ENCODE data around the gene SPSB1. TPM values are rescaled to one million over a fixed set of nuclear protein-coding genes. Genes with fewer than 3 reads are reported as not detected.

The SPSB1 gene
- total RNA-seq, 2 donors from 2014 or later, result 20.4 to 26.9 TPM

GRCh38 chr1:9294910-9295636, 2.4 kb downstream of the SPSB1 start:
- Histone ChIP-seq H3K4me3 (ENCODE audit: low read length) (peak overlapping the region; percentile 93), H3K4me1 (ENCODE audit: control insufficient read depth, insufficient read depth, low read length) (peaks cover 4% of the 10 kb centered on the region), H3K9ac (ENCODE audit: extremely low read depth, low read length, poor library complexity, severe bottlenecking) (no peak overlapping the region), H3K36me3 (ENCODE audit: control insufficient read depth, insufficient read depth, low read length) (no peaks in the 10 kb centered on the region), H3K27ac (ENCODE audit: low read depth, low read length) (no peak overlapping the region), H3K9me3 (ENCODE audit: control insufficient read depth, low read length) (no peaks in the 10 kb centered on the region), H3K27me3 (ENCODE audit: control insufficient read depth, insufficient read depth, low read length, poor library complexity, severe bottlenecking) (no peaks in the 10 kb centered on the region)
- Mint-ChIP-seq H3K9me3 (no peaks in the 10 kb centered on the region), H3K27ac (no peak overlapping the region), H3K4me1 (peaks cover 14% of the 10 kb centered on the region), H3K4me3 (no peak overlapping the region), H3K27me3 (ENCODE audit: insufficient read depth) (peaks cover 7% of the 10 kb centered on the region), H3K36me3 (ENCODE audit: low read depth) (no peaks in the 10 kb centered on the region)
- TF ChIP-seq CTCF (conservative IDR thresholded peaks at IDR 0.05), result peak; percentile 23
- WGBS, 2 experiments (ENCODE audit: insufficient coverage in 1 of 2, insufficient read length in 1 of 2), result 80 to 84% methylated on average over 3 to 6 of the region's 10 CpGs
- DNase-seq, result no peak

- H3K9me3 Mint-ChIP-seq, result no peaks in the 10 kb centered on the region
- Histone ChIP-seq H3K27ac (ENCODE audit: low read depth, low read length) (no peak overlapping the region), H3K9me3 (ENCODE audit: control insufficient read depth, low read length) (no peaks in the 10 kb centered on the region), H3K4me1 (ENCODE audit: control insufficient read depth, insufficient read depth, low read length) (peaks cover 4% of the 10 kb centered on the region), H3K27me3 (ENCODE audit: control insufficient read depth, insufficient read depth, low read length, poor library complexity, severe bottlenecking) (no peaks in the 10 kb centered on the region), H3K9ac (ENCODE audit: extremely low read depth, low read length, poor library complexity, severe bottlenecking) (no peak overlapping the region), H3K4me3 (ENCODE audit: low read length) (no peak overlapping the region), H3K36me3 (ENCODE audit: control insufficient read depth, insufficient read depth, low read length) (peaks cover 5% of the 10 kb centered on the region)
- peaks cover 7% of the 10 kb centered on the region for H3K27me3 Mint-ChIP-seq (ENCODE audit: insufficient read depth)
- no peak for DNase-seq
- H3K27ac Mint-ChIP-seq, result no peak overlapping the region
- 93 to 96% methylated on average over 7 to 9 of the region's 9 CpGs for WGBS, 2 experiments (ENCODE audit: insufficient coverage in 1 of 2, insufficient read length in 1 of 2)
- H3K4me1 Mint-ChIP-seq, result peaks cover 14% of the 10 kb centered on the region
- peaks cover 5% of the 10 kb centered on the region for H3K36me3 Mint-ChIP-seq (ENCODE audit: low read depth)
- H3K4me3 Mint-ChIP-seq, result no peak overlapping the region
- TF ChIP-seq CTCF (conservative IDR thresholded peaks at IDR 0.05), result no peak
Measured at GRCh38 chr1:9295884-9296283, 3.2 kb downstream of the SPSB1 start.

- H3K9ac ChIP-seq (ENCODE audit: extremely low read depth, low read length, poor library complexity, severe bottlenecking), result no peak overlapping the region
- Mint-ChIP-seq H3K4me1 (peaks cover 14% of the 10 kb centered on the region), H3K36me3 (ENCODE audit: low read depth) (peaks cover 6% of the 10 kb centered on the region), H3K9me3 (no peaks in the 10 kb centered on the region), H3K27me3 (ENCODE audit: insufficient read depth) (peaks cover 3% of the 10 kb centered on the region), H3K4me3 (no peak overlapping the region), H3K27ac (no peak overlapping the region)
- no peak for TF ChIP-seq CTCF (conservative IDR thresholded peaks at IDR 0.05)
- H3K9me3 ChIP-seq (ENCODE audit: control insufficient read depth, low read length), result no peaks in the 10 kb centered on the region
- 97% methylated on average over 6 of the region's 6 CpGs for WGBS, 2 experiments (ENCODE audit: insufficient coverage in 1 of 2, insufficient read length in 1 of 2)
- peaks cover 6% of the 10 kb centered on the region for H3K36me3 ChIP-seq (ENCODE audit: control insufficient read depth, insufficient read depth, low read length)
- no peaks in the 10 kb centered on the region for H3K27me3 ChIP-seq (ENCODE audit: control insufficient read depth, insufficient read depth, low read length, poor library complexity, severe bottlenecking)
- peaks cover 4% of the 10 kb centered on the region for H3K4me1 ChIP-seq (ENCODE audit: control insufficient read depth, insufficient read depth, low read length)
- H3K4me3 ChIP-seq (ENCODE audit: low read length), result no peak overlapping the region
- DNase-seq, result no peak
- no peak overlapping the region for H3K27ac ChIP-seq (ENCODE audit: low read depth, low read length)
Measured at GRCh38 chr1:9296850-9297249, 4.2 kb downstream of the SPSB1 start.
